Measurements from ENCODE around the gene AGAP2.

The AGAP2 gene

GRCh38 chr12:57745485-57745881, 6.9 kb upstream of the AGAP2 start:
- H3K4me3 ChIP-seq (ENCODE audit: low read length): peak overlapping the region; percentile 94
- no peak for DNase-seq (ENCODE audit: low read depth)
- TF ChIP-seq, protein P1, sequence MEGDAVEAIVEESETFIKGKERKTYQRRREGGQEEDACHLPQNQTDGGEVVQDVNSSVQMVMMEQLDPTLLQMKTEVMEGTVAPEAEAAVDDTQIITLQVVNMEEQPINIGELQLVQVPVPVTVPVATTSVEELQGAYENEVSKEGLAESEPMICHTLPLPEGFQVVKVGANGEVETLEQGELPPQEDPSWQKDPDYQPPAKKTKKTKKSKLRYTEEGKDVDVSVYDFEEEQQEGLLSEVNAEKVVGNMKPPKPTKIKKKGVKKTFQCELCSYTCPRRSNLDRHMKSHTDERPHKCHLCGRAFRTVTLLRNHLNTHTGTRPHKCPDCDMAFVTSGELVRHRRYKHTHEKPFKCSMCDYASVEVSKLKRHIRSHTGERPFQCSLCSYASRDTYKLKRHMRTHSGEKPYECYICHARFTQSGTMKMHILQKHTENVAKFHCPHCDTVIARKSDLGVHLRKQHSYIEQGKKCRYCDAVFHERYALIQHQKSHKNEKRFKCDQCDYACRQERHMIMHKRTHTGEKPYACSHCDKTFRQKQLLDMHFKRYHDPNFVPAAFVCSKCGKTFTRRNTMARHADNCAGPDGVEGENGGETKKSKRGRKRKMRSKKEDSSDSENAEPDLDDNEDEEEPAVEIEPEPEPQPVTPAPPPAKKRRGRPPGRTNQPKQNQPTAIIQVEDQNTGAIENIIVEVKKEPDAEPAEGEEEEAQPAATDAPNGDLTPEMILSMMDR (IDR thresholded peaks at IDR 0.05; ENCODE audit: insufficient read depth, low read depth, low read length, missing control alignments): no peak

- DNase-seq (ENCODE audit: low read depth): peak; percentile 99
- peak within 1 kb of the TSS; percentile 94 for H3K4me3 ChIP-seq (ENCODE audit: low read length)
- TF ChIP-seq, protein P1 (IDR thresholded peaks at IDR 0.05; ENCODE audit: insufficient read depth, low read depth, low read length, missing control alignments): no peak
Observed at GRCh38 chr12:57744777-57745484, 6.4 kb upstream of the AGAP2 start, which contains the start of gene TSPAN31. Gene TSPAN31, plus strand, starts transcription at chr12:57745039. Its CDS starts 116 bp downstream, at chr12:57745155.

- DNase-seq (ENCODE audit: low read depth): no peak
- peak overlapping the region; percentile 94 for H3K4me3 ChIP-seq (ENCODE audit: low read length)
- TF ChIP-seq, protein P1 (IDR thresholded peaks at IDR 0.05; ENCODE audit: insufficient read depth, low read depth, low read length, missing control alignments): no peak
Observed at GRCh38 chr12:57744194-57744776, 5.7 kb upstream of the AGAP2 start.

- H3K4me3 ChIP-seq (ENCODE audit: low read length): no peak overlapping the region
- DNase-seq (ENCODE audit: low read depth): no peak
- TF ChIP-seq, protein P1 (IDR thresholded peaks at IDR 0.05; ENCODE audit: insufficient read depth, low read depth, low read length, missing control alignments): no peak
Observed at GRCh38 chr12:57743769-57744168, 5.2 kb upstream of the AGAP2 start.

DNA sequence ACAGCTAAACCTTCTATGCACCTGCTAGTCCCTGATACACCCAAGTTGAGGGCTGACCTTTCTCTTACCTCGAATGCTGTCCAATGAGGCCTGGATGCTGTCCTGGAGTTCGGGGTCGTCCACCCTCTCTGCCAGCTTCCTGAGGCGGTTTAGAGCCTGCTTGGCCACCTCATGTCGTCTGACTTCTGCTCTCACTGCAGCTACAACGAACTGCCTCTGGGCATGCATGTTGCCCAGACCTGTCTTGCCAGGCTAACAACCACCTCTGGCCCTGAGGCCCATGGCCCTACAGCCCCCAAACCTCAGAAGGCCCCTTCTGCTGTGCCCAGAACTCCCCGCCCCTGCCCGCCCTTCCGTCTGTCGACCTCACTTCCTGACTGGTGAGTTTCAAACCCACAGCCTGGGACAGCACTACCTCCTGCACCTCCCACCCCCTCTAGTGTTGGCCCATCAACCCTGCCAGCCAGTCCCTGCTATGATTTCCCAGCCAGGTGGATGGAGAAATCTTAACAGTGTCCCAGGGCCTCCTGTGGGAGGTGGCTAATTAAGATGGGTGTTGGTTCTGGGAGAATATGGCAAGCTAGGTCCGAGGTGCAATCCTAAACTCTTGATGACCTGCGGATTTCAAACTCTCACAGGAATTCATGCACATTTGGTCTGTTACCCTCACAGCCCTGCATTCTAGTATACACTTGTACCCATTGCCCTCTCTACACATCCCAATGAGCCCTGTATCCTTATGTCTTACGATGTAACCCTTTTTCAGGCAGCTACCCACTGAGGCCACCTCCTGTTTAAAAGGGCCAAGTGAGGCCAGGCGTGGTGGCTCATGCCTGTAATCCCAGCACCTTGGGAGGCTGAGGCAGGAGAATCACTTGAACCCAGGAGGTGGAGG, 3.5 kb upstream of the AGAP2 start:
- peak; percentile 39 for DNase-seq (ENCODE audit: low read depth)
- TF ChIP-seq, protein P1 (IDR thresholded peaks at IDR 0.05; ENCODE audit: insufficient read depth, low read depth, low read length, missing control alignments): no peak
- no peak overlapping the region for H3K4me3 ChIP-seq (ENCODE audit: low read length)

DNA sequence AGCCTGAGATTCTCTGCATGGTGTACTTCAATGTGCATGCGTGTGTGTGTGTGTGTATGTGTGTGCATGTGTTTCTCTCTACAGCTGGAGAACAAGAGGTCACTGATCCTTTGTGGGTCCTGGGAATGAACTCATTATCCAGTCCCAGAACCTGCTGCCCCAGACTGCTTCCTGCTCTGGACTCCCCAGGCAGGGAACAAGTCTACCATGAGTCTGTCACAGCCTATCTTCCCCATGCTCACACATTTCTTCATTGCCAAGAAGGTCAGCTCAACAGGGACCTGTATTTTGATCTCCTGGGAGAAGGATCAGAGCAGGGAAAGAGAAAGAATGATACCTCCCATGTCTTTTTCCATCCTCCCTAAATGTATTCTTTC, 2.9 kb upstream of the AGAP2 start:
- TF ChIP-seq, protein P1 (IDR thresholded peaks at IDR 0.05; ENCODE audit: insufficient read depth, low read depth, low read length, missing control alignments): no peak
- no peak for DNase-seq (ENCODE audit: low read depth)
- H3K4me3 ChIP-seq (ENCODE audit: low read length): no peak overlapping the region
